Keratinocyte (primary cell): Measurements from ENCODE around the gene WFIKKN1. TPM values are rescaled to one million over a fixed set of nuclear protein-coding genes. Genes with fewer than 3 reads are reported as not detected.

Source experiments
- DNase-seq: peaks from one replicate; pipeline ENCODE4 v3.0.0-alpha.2; 2011; ENCODE audit warnings: low read depth, missing footprints, low spot score
- FAIRE-seq: peaks from 2 replicates; lab custom pipeline; 2011; peaks lifted over from hg19 to GRCh38; lab: Jason Lieb, UNC
- H2AFZ ChIP-seq: 2 replicates; pipeline ENCODE4 v1.6.0; 2012; ENCODE audit warnings: low read length, control low read depth, inconsistent platforms; ENCODE audit not compliant: control insufficient read depth
- H3K27ac ChIP-seq: 2 replicates; pipeline ENCODE4 v1.5.1; 2011; ENCODE audit warnings: low read length; ENCODE audit not compliant: control insufficient read depth, insufficient read depth
- H3K27me3 ChIP-seq: 3 replicates; pipeline ENCODE4 v1.6.0; 2011; ENCODE audit warnings: low read length; ENCODE audit not compliant: control insufficient read depth, insufficient read depth; ENCODE audit errors: extremely low read depth
- H3K36me3 ChIP-seq, 2 experiments: 2 replicates in 1 of 2; 3 replicates in 1 of 2; pipeline ENCODE4 v1.5.1; 2011; ENCODE audit warnings: low read length in 2 of 2, mild to moderate bottlenecking in 1 of 2; ENCODE audit not compliant: control insufficient read depth in 2 of 2, insufficient read depth in 2 of 2; ENCODE audit errors: extremely low read depth in 1 of 2
- H3K4me1 ChIP-seq: 3 replicates; pipeline ENCODE4 v1.5.1; 2011; ENCODE audit warnings: low read length; ENCODE audit not compliant: control insufficient read depth, insufficient read depth; ENCODE audit errors: extremely low read depth
- H3K4me2 ChIP-seq: 3 replicates; pipeline ENCODE4 v1.6.0; 2011; ENCODE audit warnings: low read depth, low read length; ENCODE audit not compliant: control insufficient read depth, insufficient read depth; ENCODE audit errors: extremely low read depth
- H3K4me3 ChIP-seq, 3 experiments: fragments of 200-600 bp in 1 of 3; sonication (generic) in 1 of 3; 2 replicates in 2 of 3; 3 replicates in 1 of 3; pipeline ENCODE4 v1.5.1; 2011 to 2016; ENCODE audit warnings: low read length in 3 of 3, mild to moderate bottlenecking in 3 of 3, control low read depth in 2 of 3, inconsistent platforms in 1 of 3, low read depth in 1 of 3, mixed read lengths in 1 of 3, mixed run types in 1 of 3, moderate library complexity in 1 of 3; ENCODE audit not compliant: control insufficient read depth in 2 of 3, insufficient read depth in 2 of 3; ENCODE audit errors: extremely low read depth in 1 of 3
- H3K79me2 ChIP-seq: 2 replicates; pipeline ENCODE4 v1.6.0; 2012; ENCODE audit warnings: low read length; ENCODE audit not compliant: control insufficient read depth, insufficient read depth
- H3K9ac ChIP-seq: 3 replicates; pipeline ENCODE4 v1.6.0; 2011; ENCODE audit warnings: low read length; ENCODE audit not compliant: control insufficient read depth, insufficient read depth; ENCODE audit errors: extremely low read depth
- H3K9me1 ChIP-seq: 3 replicates; pipeline ENCODE4 v1.6.0; 2011; ENCODE audit warnings: low read length; ENCODE audit not compliant: control insufficient read depth, insufficient read depth; ENCODE audit errors: extremely low read depth
- H3K9me3 ChIP-seq: 2 replicates; pipeline ENCODE4 v1.5.1; 2012; ENCODE audit warnings: low read depth, low read length; ENCODE audit not compliant: control insufficient read depth
- H4K20me1 ChIP-seq: 3 replicates; pipeline ENCODE4 v1.6.0; 2011; ENCODE audit warnings: low read length; ENCODE audit not compliant: control insufficient read depth, insufficient read depth; ENCODE audit errors: extremely low read depth
- EZH2 ChIP-seq: IDR thresholded peaks from one replicate; pipeline ENCODE4 v1.6.1; 2012; ENCODE audit warnings: inconsistent platforms, mild to moderate bottlenecking, low read length, moderate library complexity
- dilution Hi-C: fragments of 300-500 bp; cut with MboI; formaldehyde crosslinking; loops from one replicate; pipeline ENCODE4 v1.7.0; 2020; ENCODE audit warnings: low sequenced_read_pairs; ENCODE audit not compliant: extremely low pct_ligation_motif_present
- polyA plus RNA-seq, 5 experiments: library from polyadenylated mRNA; depleted of rRNA in 3 of 5; stranded (reverse) in 3 of 5; stranded (forward) in 1 of 5; unstranded in 1 of 5; fragments of >200 nt; gene quantifications; 1 replicate in 1 of 5; 2 replicates in 3 of 5; 3 replicates in 1 of 5; pipeline versions ENCODE4 v1.2.1 to v1.2.3, GENCODE V29; 2011 to 2012; ENCODE audit warnings: missing spikeins in 2 of 5, low read depth in 1 of 5, low replicate concordance in 1 of 5
- TF ChIP-seq, protein P1 (sequence below), 3 experiments: IDR thresholded peaks in 1 of 3; conservative IDR thresholded peaks in 1 of 3; optimal IDR thresholded peaks in 1 of 3; 2 replicates in 2 of 3; 3 replicates in 1 of 3; pipeline versions ENCODE3 to v1.5.1; 2011; ENCODE audit warnings: low read length in 3 of 3, mild to moderate bottlenecking in 3 of 3, moderate library complexity in 2 of 3, control low read depth in 1 of 3, inconsistent platforms in 1 of 3; ENCODE audit not compliant: insufficient read depth in 2 of 3; ENCODE audit errors: extremely low read depth in 1 of 3

Gene WFIKKN1
- polyA plus RNA-seq, 1 donor (not counting 4 experiments of a cell fraction or from before 2014, with no cell fraction given), result not detected

- H3K27me3 ChIP-seq, result no peaks in the 10 kb centered on the region
- FAIRE-seq (no peak), DNase-seq (no peak)
- no peaks in the 10 kb centered on the region for H4K20me1 ChIP-seq
- H3K4me3 ChIP-seq, result no peak overlapping the region
- H3K9ac ChIP-seq, result no peak overlapping the region
- no peak overlapping the region for H3K27ac ChIP-seq
- no peaks in the 10 kb centered on the region for H3K9me3 ChIP-seq
- no peaks in the 10 kb centered on the region for H3K9me1 ChIP-seq
- no peak overlapping the region for H2AFZ ChIP-seq
- TF ChIP-seq, protein P1, sequence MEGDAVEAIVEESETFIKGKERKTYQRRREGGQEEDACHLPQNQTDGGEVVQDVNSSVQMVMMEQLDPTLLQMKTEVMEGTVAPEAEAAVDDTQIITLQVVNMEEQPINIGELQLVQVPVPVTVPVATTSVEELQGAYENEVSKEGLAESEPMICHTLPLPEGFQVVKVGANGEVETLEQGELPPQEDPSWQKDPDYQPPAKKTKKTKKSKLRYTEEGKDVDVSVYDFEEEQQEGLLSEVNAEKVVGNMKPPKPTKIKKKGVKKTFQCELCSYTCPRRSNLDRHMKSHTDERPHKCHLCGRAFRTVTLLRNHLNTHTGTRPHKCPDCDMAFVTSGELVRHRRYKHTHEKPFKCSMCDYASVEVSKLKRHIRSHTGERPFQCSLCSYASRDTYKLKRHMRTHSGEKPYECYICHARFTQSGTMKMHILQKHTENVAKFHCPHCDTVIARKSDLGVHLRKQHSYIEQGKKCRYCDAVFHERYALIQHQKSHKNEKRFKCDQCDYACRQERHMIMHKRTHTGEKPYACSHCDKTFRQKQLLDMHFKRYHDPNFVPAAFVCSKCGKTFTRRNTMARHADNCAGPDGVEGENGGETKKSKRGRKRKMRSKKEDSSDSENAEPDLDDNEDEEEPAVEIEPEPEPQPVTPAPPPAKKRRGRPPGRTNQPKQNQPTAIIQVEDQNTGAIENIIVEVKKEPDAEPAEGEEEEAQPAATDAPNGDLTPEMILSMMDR (optimal IDR thresholded peaks at IDR 0.05 in 1 of 3, IDR thresholded peaks at IDR 0.05 in 1 of 3, conservative IDR thresholded peaks at IDR 0.05 in 1 of 3; ENCODE audit: extremely low read depth in 1 of 3, insufficient read depth in 2 of 3, low read length in 3 of 3), result no peak
- TF ChIP-seq EZH2, result no peak
- H3K4me2 ChIP-seq, result no peak overlapping the region
- peaks cover 2 to 10% of the 10 kb centered on the region in 2 experiments for H3K36me3 ChIP-seq
- dilution Hi-C loops, result no loop called here
- peaks cover 8% of the 10 kb centered on the region for H3K79me2 ChIP-seq
- H3K4me1 ChIP-seq, result peaks cover 8% of the 10 kb centered on the region
Observed at GRCh38 chr16:634051-634670, 3.4 kb downstream of the WFIKKN1 start.

DNA sequence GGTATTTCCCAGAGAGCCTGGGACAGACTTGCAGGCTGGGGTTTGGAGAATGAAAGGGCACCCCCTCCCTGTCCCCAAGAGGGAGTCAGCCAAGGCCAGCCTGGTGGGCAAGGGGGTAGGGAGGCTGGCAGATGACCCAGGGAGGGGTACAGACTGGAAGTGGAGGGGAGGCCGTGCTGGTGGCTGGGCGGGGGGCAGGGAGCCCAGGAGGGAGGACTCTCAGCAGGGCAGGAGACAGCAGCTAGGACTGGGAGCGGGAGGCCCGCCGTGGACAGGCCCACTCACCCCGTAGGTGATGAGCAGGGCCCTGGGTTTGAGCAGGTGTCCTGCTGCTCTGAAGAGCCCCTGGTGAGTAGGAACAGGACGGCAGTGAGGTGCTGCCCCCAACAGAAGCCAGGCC is 4.2 kb downstream of the WFIKKN1 start:
- Histone ChIP-seq H2AFZ (no peak overlapping the region), H3K9me3 (no peaks in the 10 kb centered on the region), H3K27ac (no peak overlapping the region), H3K9me1 (no peaks in the 10 kb centered on the region), H3K36me3 (peaks cover 2 to 10% of the 10 kb centered on the region in 2 experiments), H3K4me3 (peak overlapping the region; percentile 74 to 85 (median 83)), H4K20me1 (no peaks in the 10 kb centered on the region), H3K27me3 (no peaks in the 10 kb centered on the region), H3K79me2 (peaks cover 8% of the 10 kb centered on the region), H3K9ac (no peak overlapping the region), H3K4me1 (peaks cover 8% of the 10 kb centered on the region), H3K4me2 (peak overlapping the region; percentile 85)
- dilution Hi-C loops, result no loop called here
- DNase-seq, result no peak
- no peak for TF ChIP-seq EZH2
- TF ChIP-seq, protein P1 (optimal IDR thresholded peaks at IDR 0.05 in 1 of 3, IDR thresholded peaks at IDR 0.05 in 1 of 3, conservative IDR thresholded peaks at IDR 0.05 in 1 of 3; ENCODE audit: extremely low read depth in 1 of 3, insufficient read depth in 2 of 3, low read length in 3 of 3), result no peak
- FAIRE-seq, result no peak
